Jurkat, Clone E6-1 (cell line): Measurements from ENCODE around the gene UTS2. TPM values are rescaled to one million over a fixed set of nuclear protein-coding genes. Genes with fewer than 3 reads are reported as not detected.
A peak's percentile ranks its signal among the peaks of the same experiment; 100 is the strongest.

ENCODE experiments used
- DNase-seq: peaks from one replicate; pipeline ENCODE4 v3.0.0-alpha.2; 2011; ENCODE audit warnings: low read depth, low spot score
- H3K4me3 ChIP-seq: 2 replicates; pipeline ENCODE4 v1.5.1; 2011; ENCODE audit warnings: mild to moderate bottlenecking, low read length, control low read depth, moderate library complexity
- polyA plus RNA-seq: library from polyadenylated mRNA; unstranded; fragments of >200 nt; gene quantifications from one replicate; pipeline ENCODE4 v1.2.1, GENCODE V29; 2012; ENCODE audit warnings: missing spikeins; ENCODE audit not compliant: insufficient read length, insufficient read depth

Gene UTS2
- polyA plus RNA-seq = not detected

DNA sequence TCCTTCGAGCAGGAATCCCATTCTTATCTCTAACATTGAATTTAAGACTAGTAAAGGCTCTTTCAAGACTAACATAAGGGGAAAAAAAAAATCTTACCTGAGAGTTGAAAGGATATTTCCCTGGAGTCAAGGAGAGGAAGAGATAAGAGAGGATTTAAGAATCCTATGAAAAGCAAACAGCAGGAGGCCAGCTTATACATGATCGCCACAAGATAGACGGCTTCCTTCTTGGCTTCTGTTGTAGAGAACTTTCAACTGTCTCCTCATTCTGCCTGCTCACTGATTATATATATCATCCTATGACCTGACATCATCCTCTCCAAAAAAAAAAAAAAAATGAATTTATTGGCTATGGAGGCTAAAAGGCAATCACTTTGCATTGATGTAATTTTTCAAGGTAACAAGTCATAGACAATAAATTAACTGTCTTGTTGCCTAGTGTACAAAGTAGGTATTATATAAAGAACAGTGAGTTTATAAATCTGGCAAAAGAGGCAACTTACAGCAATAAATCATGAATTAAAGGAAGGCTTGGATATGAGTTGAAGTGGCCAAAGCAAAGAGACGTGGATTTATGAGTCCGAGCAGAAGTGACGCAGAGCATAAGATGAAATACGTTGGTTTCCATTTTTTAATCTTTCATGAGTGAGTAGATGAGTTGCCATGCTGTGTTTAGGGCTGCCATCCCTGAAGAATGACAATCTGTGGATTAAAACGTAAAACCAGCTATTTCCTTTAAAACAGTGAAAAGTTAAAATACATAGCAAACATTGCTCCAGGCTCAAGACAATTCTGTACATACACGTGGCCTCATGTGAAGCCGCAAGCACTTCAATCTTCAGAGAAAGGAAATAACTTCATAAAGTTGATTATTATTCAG lies at the start of gene UTS2:
Gene UTS2, minus strand, starts transcription at position 262 of the 880 bp plus-strand sequence. Its CDS starts 62 bp downstream, at position 200.
- DNase-seq = no peak

GRCh38 chr1:7899741-7900140 lies 46.9 kb upstream of the UTS2 start:
- H3K4me3 ChIP-seq = no peak overlapping the region
- peak; percentile 5 for DNase-seq

More for the DNA sequence above, at the start of gene UTS2:
- H3K4me3 ChIP-seq = no peak within 1 kb of the TSS

DNA sequence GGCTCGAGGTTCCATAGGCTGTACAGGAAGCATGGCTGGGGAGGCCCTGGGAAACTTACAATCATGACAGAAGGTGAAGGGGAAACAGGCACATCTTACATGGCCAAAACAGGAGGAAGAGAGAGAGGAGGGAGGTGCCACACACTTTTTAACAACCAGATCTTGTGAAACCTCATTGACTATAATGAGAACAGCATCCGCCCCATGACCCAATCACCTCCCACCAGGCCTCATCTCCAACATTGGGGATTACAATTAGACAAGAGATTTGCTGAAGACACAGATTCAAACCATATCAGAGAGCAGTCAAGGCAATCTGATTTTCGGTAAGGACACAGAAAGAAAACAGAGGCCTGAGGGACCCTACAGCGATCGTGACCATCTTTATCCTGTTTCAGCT lies 46.1 kb upstream of the UTS2 start:
- H3K4me3 ChIP-seq = no peak overlapping the region
- no peak for DNase-seq

DNA sequence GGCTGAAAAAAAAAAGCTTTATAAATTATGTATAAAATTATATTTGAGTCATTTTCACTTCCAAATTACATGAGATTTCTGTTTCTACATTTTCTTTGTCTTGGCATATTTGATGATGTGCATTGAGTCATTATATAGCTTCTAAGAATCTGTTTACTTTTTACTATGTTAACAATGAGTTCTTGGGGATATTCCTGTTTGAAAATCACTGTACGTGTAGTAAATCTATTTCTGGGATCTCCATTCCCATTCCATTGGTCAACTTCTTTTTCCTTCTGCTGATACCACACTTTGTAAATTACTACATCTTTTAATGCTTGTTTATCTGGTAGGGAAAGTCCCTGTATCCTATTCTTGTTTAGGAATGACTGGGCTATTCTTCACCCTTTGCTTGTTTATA lies 44.1 kb upstream of the UTS2 start:
- no peak for DNase-seq
- H3K4me3 ChIP-seq = no peak overlapping the region

GRCh38 chr1:7893529-7894180 lies 40.8 kb upstream of the UTS2 start:
- H3K4me3 ChIP-seq = no peak overlapping the region
- no peak for DNase-seq

- H3K4me3 ChIP-seq = no peak overlapping the region
- no peak for DNase-seq
Measured at GRCh38 chr1:7891804-7892203, 38.9 kb upstream of the UTS2 start.

- DNase-seq = no peak
Measured at GRCh38 chr1:7890853-7891252, 38.0 kb upstream of the UTS2 start.

DNA sequence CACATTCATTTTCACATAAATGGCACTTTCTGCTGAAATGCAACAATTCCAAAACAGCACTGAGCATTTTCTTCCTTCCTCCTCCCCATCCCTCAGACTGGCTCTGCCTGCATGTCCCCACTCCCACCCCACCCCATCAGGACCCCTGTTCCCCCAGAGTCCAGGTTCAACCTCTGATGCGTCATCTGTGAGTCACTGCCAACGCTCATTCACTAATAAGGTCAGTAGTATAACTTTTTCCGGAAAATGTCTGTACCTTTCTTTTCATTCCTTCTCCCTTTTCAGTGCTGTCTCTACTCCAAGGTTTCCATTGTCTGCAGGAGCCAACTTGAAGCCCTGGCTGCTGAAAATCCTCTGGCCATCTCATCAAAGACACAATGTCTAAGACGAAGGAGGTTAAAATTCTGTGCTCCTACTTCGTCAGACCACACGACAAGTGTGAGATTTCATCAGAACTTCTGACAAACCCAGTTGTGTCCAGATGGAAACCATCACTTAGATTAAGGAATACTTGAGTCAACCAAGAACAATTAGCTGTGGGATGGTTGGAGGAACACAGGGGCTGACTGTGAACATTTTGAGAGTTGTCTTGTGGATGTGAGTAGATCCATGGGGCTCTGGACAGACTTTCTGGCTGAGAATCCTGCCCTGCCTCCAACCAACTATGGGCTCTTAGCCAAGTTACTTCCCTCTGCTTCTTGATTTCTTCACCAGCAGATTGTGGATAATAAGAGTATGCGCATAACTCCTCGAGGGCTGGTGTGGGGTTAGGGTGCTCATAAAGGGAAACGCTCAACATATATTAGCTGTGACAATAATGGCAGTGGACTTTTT lies 35.6 kb upstream of the UTS2 start:
- H3K4me3 ChIP-seq = no peak overlapping the region

More at GRCh38 chr1:7890853-7891252, 38.0 kb upstream of the UTS2 start:
- no peak overlapping the region for H3K4me3 ChIP-seq

DNA sequence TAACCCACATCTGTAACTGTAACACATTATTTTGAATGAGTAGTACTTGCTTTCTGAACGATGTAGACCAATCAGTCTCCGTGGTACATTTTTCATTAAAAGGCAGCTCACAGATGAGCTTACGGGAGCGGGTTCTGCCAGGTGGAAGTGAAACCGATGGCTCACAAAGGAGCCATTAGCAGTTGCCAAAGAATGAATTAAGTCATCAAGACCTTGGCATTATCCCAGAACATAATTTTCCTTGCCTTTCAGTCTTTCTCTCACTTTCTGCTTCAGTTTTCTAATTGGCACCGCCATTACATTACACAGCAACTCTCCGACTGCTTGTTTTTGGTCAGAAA lies 33.5 kb upstream of the UTS2 start:
- no peak overlapping the region for H3K4me3 ChIP-seq
- no peak for DNase-seq

More for the DNA sequence above, 35.6 kb upstream of the UTS2 start:
- no peak for DNase-seq

GRCh38 chr1:7885513-7886404 lies 32.9 kb upstream of the UTS2 start:
- DNase-seq = no peak
- no peak overlapping the region for H3K4me3 ChIP-seq

DNA sequence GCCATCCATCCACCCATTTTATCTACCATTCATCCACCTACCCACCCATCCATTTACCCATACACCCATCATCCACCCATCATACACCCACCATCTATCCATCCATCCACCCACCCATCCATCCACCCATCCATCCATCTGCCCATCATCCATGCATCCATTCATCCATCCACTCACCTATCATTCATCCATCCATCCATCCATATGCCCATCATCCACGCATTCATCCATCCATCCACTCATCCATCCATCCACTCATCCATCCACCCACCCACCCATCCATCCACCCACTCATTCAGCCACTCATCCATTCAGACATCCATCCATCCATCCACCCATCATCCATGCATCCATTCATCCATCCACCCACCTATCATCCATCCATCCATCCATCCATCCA lies 31.9 kb upstream of the UTS2 start:
- DNase-seq = no peak

GRCh38 chr1:7879228-7879627 lies 26.4 kb upstream of the UTS2 start:
- no peak for DNase-seq
- no peak overlapping the region for H3K4me3 ChIP-seq

More for the DNA sequence above, 31.9 kb upstream of the UTS2 start:
- no peak overlapping the region for H3K4me3 ChIP-seq

DNA sequence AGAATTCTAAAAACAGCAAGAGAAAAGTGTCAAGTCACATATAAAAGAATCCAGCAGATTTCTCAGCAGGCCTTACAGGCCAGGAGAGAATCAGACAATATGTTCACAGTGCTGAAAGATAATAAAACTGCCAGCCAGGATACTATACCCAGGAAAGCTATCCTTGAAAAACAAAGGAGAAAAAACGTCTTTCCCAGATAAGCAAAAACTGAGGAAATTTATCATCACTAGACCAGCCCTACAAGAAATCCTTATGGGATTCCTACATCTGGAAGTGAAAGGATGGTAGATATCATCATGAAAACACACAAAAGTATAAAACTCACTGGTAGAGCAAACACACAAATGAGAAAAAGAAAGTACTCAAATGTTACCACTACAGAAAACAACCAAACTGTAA lies 25.2 kb upstream of the UTS2 start:
- H3K4me3 ChIP-seq = no peak overlapping the region
- DNase-seq = no peak

GRCh38 chr1:7873801-7874795 lies 21.2 kb upstream of the UTS2 start:
- no peak overlapping the region for H3K4me3 ChIP-seq
- no peak for DNase-seq

- no peak overlapping the region for H3K4me3 ChIP-seq
- no peak for DNase-seq
Measured at GRCh38 chr1:7871136-7871535, 18.3 kb upstream of the UTS2 start.

DNA sequence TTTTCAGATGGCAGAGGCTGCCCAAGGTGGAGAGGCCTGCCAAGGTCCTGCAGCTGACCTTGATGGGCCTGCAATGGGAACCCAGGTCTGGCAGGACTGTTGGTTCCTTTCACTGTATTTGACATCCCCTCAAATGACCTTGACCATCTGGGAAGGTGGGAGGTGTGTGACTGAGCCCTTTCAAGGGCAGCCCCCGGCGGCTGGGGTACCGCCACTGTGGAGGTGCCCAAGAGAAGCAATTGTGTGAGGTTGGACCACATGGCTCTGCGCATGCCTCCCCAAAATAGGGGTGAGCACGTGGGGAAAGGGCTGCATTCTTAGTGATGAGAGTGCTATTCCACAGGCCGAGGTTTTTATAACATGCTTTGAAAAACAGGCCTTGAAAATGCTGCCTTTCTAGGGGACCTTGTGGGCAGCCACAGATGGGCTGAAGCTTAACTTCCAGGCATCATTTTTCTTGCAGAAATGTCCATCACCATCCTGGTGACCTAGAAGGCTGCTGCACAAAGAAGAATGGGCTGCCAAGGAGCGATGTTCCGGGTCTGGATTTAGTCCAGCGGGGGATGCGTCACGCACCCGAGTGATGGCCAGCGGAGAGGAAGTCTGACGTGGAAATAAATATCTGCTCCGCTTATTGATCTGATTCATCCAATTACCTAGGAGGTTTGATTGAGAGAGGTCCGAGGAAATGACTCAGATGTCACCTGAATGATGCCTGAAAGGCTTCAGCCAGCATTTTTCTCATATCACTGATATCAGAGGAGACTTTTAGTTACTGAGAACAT lies 16.5 kb upstream of the UTS2 start:
- H3K4me3 ChIP-seq = no peak overlapping the region
- no peak for DNase-seq
